ENCODE measurements around the gene WWOX.

DNA sequence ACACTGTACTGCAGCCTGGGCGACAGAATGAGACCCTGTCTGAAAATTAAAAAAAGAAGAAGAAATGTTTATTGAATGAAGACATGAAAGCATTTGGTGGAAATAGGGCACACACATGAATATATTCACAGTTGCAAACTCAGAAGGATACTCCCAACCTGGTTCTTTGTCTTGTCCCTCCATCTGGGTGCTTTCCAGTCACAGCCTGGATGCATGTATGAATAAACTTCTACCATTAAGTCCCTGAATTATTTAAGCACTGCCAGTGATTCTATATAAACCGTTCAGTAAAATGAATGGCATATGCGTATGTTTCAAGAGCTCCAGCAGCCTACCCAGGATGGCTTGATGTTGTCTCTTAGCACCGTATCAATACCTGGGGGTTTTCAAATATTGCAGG lies 591.1 kb downstream of the WWOX start:
- TF ChIP-seq, protein P1, sequence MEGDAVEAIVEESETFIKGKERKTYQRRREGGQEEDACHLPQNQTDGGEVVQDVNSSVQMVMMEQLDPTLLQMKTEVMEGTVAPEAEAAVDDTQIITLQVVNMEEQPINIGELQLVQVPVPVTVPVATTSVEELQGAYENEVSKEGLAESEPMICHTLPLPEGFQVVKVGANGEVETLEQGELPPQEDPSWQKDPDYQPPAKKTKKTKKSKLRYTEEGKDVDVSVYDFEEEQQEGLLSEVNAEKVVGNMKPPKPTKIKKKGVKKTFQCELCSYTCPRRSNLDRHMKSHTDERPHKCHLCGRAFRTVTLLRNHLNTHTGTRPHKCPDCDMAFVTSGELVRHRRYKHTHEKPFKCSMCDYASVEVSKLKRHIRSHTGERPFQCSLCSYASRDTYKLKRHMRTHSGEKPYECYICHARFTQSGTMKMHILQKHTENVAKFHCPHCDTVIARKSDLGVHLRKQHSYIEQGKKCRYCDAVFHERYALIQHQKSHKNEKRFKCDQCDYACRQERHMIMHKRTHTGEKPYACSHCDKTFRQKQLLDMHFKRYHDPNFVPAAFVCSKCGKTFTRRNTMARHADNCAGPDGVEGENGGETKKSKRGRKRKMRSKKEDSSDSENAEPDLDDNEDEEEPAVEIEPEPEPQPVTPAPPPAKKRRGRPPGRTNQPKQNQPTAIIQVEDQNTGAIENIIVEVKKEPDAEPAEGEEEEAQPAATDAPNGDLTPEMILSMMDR (conservative IDR thresholded peaks at IDR 0.05; ENCODE audit: low read depth, low read length) = no peak
- TF ChIP-seq EZH2 (IDR thresholded peaks at IDR 0.05; ENCODE audit: borderline replicate concordance, low read depth, low read length, poor library complexity, severe bottlenecking) = no peak

Measured in A673 (cell line).